Thyroid gland (tissue), 4 donors: Measurements from ENCODE around the gene MESP2. TPM values are rescaled to one million over a fixed set of nuclear protein-coding genes. Genes with fewer than 3 reads are reported as not detected.

Experiments used
- DNase-seq, 2 donors: peaks; one replicate each; pipeline ENCODE4 v3.0.0-alpha.2; 2019
- H3K27ac ChIP-seq, 3 donors: fragments of 200-600 bp; sonication (generic); 1 replicate in 2 of 3; 2 replicates in 1 of 3; pipeline ENCODE4 v1.5.1; 2016 to 2019; ENCODE audit warnings: mild to moderate bottlenecking in 1 of 3, moderate library complexity in 1 of 3
- H3K27me3 ChIP-seq: fragments of 200-600 bp; sonication (generic); one replicate; pipeline ENCODE4 v1.5.1; 2019
- H3K36me3 ChIP-seq, 2 donors: fragments of 200-600 bp; sonication (generic); one replicate each; pipeline ENCODE4 v1.5.1; 2016 to 2019
- H3K4me1 ChIP-seq, 2 donors: fragments of 200-600 bp; sonication (generic); one replicate each; pipeline ENCODE4 v1.5.1; 2017 to 2019
- H3K4me3 ChIP-seq, 3 donors: fragments of 200-600 bp; sonication (generic); replicated peaks in 1 of 3; 1 replicate in 2 of 3; 2 replicates in 1 of 3; pipeline ENCODE4 v1.5.1; 2016; ENCODE audit warnings: mild to moderate bottlenecking in 1 of 3
- H3K9me3 ChIP-seq: fragments of 200-600 bp; sonication (generic); one replicate; pipeline ENCODE4 v1.5.1; 2017
- POLR2A ChIP-seq, 2 donors: fragments of 450-650 bp; IDR thresholded peaks; one replicate each; pipeline ENCODE4 v1.6.1; 2017; ENCODE audit warnings: antibody characterized with exemption in 2 of 2, mild to moderate bottlenecking in 2 of 2, moderate library complexity in 1 of 2
- WGBS, 2 donors: methylation state at CpG; one replicate each; pipeline ENCODE4 v1.1.5; 2017; 5-methylcytosine and 5-hydroxymethylcytosine counted together
- intact Hi-C: fragments of 100-400 bp; cut with DNase I; formaldehyde crosslinking; loops from one replicate; pipeline ENCODE4 v1.15.1; 2023
- total RNA-seq, 4 donors: library from RNA; depleted of rRNA; stranded (reverse); fragments of >200 nt; gene quantifications; one replicate each; pipeline ENCODE4 v1.2.3, GENCODE V29; 2016
- TF ChIP-seq, protein P1 (sequence below), 6 experiments: fragments of 200-600 bp in 3 of 6; fragments of 450-650 bp in 3 of 6; sonication (generic) in 3 of 6; IDR thresholded peaks; one replicate each; pipeline ENCODE4 v1.5.1; 2016 to 2019; ENCODE audit warnings: antibody characterized with exemption in 6 of 6, mild to moderate bottlenecking in 2 of 6, inconsistent platforms in 1 of 6, moderate library complexity in 1 of 6

MESP2 gene
- total RNA-seq, 4 donors from 2014 or later = 0.34 to 0.67 TPM; not detected in 2

- Histone ChIP-seq H3K27ac (no peak overlapping the region), H3K36me3 (no peaks in the 10 kb centered on the region), H3K27me3 (no peaks in the 10 kb centered on the region), H3K9me3 (no peaks in the 10 kb centered on the region), H3K4me3 (no peak overlapping the region), H3K4me1 (peaks cover 11 to 19% of the 10 kb centered on the region in 2 donors)
- intact Hi-C loops = no loop called here
- 94 to 99% methylated on average over 7 of the region's 7 CpGs for whole genome bisulfite sequencing, 2 donors
- TF ChIP-seq, protein P1, sequence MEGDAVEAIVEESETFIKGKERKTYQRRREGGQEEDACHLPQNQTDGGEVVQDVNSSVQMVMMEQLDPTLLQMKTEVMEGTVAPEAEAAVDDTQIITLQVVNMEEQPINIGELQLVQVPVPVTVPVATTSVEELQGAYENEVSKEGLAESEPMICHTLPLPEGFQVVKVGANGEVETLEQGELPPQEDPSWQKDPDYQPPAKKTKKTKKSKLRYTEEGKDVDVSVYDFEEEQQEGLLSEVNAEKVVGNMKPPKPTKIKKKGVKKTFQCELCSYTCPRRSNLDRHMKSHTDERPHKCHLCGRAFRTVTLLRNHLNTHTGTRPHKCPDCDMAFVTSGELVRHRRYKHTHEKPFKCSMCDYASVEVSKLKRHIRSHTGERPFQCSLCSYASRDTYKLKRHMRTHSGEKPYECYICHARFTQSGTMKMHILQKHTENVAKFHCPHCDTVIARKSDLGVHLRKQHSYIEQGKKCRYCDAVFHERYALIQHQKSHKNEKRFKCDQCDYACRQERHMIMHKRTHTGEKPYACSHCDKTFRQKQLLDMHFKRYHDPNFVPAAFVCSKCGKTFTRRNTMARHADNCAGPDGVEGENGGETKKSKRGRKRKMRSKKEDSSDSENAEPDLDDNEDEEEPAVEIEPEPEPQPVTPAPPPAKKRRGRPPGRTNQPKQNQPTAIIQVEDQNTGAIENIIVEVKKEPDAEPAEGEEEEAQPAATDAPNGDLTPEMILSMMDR (IDR thresholded peaks at IDR 0.05) = no peak
- TF ChIP-seq POLR2A (IDR thresholded peaks at IDR 0.05) = no peak
- no peak for DNase-seq
Measured at GRCh38 chr15:89810837-89811236, 34.7 kb downstream of the MESP2 start.

DNA sequence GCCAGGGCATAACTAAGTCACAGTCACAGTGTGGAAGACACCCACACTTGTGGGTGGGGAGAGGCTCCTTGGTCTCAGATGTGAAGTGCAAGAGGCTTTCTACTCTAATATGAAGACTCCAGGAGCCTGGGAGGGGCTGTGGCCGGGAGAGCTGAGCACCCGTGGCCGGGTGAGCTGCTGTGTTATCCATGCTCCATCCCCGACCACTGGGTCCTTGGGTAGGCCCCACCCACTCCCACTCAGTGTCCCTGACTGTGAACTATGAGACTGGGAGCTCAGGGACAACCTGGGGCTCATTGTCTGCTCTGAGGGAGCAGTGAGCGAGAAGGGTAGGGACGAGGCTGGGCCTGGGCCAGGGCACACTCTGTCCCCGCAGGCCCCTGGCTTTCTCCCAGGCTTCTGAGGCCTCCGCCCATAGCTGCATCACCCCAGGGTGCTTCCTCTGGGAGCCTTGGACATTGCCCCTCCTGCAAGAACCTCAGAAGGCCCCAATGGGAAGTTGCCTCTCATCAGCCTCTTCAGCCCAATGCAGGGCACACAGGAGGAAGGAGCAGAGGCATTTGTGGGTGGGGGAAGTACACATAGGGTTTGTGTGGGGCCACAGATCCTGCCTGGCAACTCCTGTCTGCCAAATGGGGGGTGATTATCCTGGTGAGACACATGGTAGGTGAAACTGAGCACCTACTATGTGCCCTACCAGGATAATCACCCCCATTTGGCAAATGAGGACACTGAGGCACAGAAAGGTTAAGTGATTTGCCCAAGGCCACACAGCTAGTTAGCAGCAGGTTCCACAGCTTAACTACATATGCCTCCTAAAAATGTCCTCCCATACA lies 36.1 kb downstream of the MESP2 start:
- no peak overlapping the region for H3K4me3 ChIP-seq
- intact Hi-C loops = no loop called here
- 71 to 72% methylated on average over 6 to 8 of the region's 8 CpGs for WGBS, 2 donors
- H3K27ac ChIP-seq = no peak overlapping the region
- peaks cover 11 to 19% of the 10 kb centered on the region in 2 donors for H3K4me1 ChIP-seq
- H3K36me3 ChIP-seq = no peaks in the 10 kb centered on the region
- TF ChIP-seq POLR2A (IDR thresholded peaks at IDR 0.05) = no peak
- TF ChIP-seq, protein P1 (IDR thresholded peaks at IDR 0.05) = no peak
- DNase-seq = peak in 1 of 2 donors; percentile 23
- no peaks in the 10 kb centered on the region for H3K27me3 ChIP-seq
- no peaks in the 10 kb centered on the region for H3K9me3 ChIP-seq

DNA sequence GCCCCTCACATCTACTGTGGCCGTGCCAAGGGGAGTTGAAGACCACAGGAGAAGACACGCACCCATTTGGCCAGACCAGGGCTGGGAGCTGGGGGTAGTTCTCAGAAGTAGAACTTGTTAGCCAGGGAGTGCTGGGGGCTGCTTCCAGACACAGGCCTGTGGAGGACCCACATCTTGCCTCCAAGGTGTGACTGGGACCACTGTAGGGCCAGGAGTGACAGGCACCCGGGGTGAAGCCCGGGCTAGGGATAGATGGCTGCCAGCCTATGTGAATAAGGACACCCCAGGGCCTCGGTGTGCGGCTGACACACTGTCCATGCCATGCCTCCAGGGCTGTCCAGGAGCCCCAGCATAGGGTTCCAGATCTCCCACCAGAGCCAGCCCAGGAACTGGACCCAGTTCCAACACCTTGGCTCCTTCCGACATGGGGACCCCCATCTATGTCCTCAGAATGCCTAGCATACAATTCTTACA lies 36.8 kb downstream of the MESP2 start:
- intact Hi-C loops = no loop called here
- DNase-seq = no peak
- H3K27ac ChIP-seq = no peak overlapping the region

DNA sequence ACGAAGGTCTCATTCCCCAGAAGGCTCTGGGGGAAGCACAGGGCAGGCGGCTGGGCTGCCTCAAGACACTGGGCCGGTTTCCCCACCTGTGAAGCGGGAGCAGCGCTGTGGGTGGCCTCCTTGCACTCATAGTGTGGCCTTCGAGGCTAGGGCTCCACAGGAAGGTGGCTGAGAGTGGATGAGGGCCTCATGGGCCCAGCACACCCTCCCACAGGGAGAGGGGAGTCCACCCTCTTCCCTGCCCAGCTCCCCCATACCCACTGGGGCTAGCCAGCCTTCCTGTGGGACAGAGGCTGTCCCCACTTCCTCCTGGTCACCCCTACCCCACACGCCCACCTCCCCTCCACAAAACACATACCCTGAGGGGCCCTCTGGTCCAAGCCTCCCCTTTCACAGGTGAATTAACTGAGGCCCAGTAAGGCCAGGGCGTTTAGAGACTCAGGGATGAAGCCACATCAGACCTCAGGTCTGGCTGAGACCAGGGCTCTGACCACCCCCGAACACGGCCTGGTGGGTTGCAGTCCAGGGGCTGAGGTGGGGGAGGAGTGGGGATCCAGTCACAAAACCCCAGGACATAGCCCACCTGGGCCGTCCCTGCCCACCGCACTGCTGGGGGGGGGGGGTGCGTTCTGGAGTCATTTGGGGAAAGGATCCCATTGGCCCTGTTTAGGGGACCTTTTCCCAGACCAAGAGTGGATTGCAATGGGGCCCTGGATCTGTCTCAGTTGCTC lies 37.4 kb downstream of the MESP2 start:
- Histone ChIP-seq H3K4me3 (peak overlapping the region in 1 of 3 donors; percentile 35), H3K27me3 (no peaks in the 10 kb centered on the region), H3K36me3 (no peaks in the 10 kb centered on the region), H3K4me1 (peaks cover 11 to 19% of the 10 kb centered on the region in 2 donors), H3K27ac (no peak overlapping the region), H3K9me3 (no peaks in the 10 kb centered on the region)
- DNase-seq = no peak
- intact Hi-C loops = no loop called here
- TF ChIP-seq POLR2A (IDR thresholded peaks at IDR 0.05) = no peak
- TF ChIP-seq, protein P1 (IDR thresholded peaks at IDR 0.05) = no peak
- WGBS, 2 donors = 61 to 84% methylated on average over 7 of the region's 13 CpGs

More for the DNA sequence above, 36.8 kb downstream of the MESP2 start:
- Histone ChIP-seq H3K27me3 (no peaks in the 10 kb centered on the region), H3K4me1 (peaks cover 11 to 19% of the 10 kb centered on the region in 2 donors), H3K36me3 (no peaks in the 10 kb centered on the region), H3K4me3 (no peak overlapping the region), H3K9me3 (no peaks in the 10 kb centered on the region)
- TF ChIP-seq, protein P1 (IDR thresholded peaks at IDR 0.05) = no peak
- TF ChIP-seq POLR2A (IDR thresholded peaks at IDR 0.05) = no peak
- WGBS, 2 donors = 91 to 97% methylated on average over 6 to 7 of the region's 7 CpGs
